GM21423 (cell line): ENCODE data around the gene H2AZ2.
"Not testable (repeated sequence)": the region's sequence is repeated elsewhere in the genome, so short reads cannot be mapped to it uniquely, and the experiment has no call there.

Source experiments
- ATAC-seq: cut with Tn5 transposase; IDR thresholded peaks from one replicate; pipeline ENCODE4 v1.9.1; 2021; ENCODE audit warnings: mild to moderate bottlenecking, moderate library complexity; ENCODE audit not compliant: unreplicated experiment

H2AZ2 gene

GRCh38 chr7:44787762-44788161, 60.1 kb downstream of the H2AZ2 start:
- ATAC-seq = no peak

- ATAC-seq = no peak
Measured at GRCh38 chr7:44787041-44787440, 60.8 kb downstream of the H2AZ2 start.

GRCh38 chr7:44785218-44785617, 62.7 kb downstream of the H2AZ2 start:
- ATAC-seq = not testable (repeated sequence)

- no peak for ATAC-seq
Measured at GRCh38 chr7:44784364-44784763, 63.5 kb downstream of the H2AZ2 start.

GRCh38 chr7:44783407-44783806, 64.5 kb downstream of the H2AZ2 start:
- no peak for ATAC-seq

- no peak for ATAC-seq
Measured at GRCh38 chr7:44782460-44782859, 65.4 kb downstream of the H2AZ2 start.
